Glutamatergic neuron (in vitro differentiated cells): ENCODE data around the gene PHEX. TPM values are rescaled to one million over a fixed set of nuclear protein-coding genes. Genes with fewer than 3 reads are reported as not detected.

ENCODE experiments used
- DNase-seq: peaks from one replicate; pipeline ENCODE4 v3.0.0; 2022
- H3K27ac Mint-ChIP-seq: one replicate; pipeline ENCODE4 v1.8.0; 2020; ENCODE audit warnings: mild to moderate bottlenecking, mixed read lengths, inconsistent platforms; ENCODE audit not compliant: unreplicated experiment
- H3K27me3 Mint-ChIP-seq: one replicate; pipeline ENCODE4 v1.8.0; 2020; ENCODE audit warnings: mild to moderate bottlenecking, moderate library complexity, mixed read lengths, inconsistent platforms; ENCODE audit not compliant: unreplicated experiment
- H3K36me3 Mint-ChIP-seq: one replicate; pipeline ENCODE4 v1.8.0; 2020; ENCODE audit warnings: mild to moderate bottlenecking, mixed read lengths, inconsistent platforms; ENCODE audit not compliant: unreplicated experiment
- H3K4me1 Mint-ChIP-seq: one replicate; pipeline ENCODE4 v1.8.0; 2020; ENCODE audit warnings: mild to moderate bottlenecking, low read depth, mixed read lengths, inconsistent platforms; ENCODE audit not compliant: unreplicated experiment
- H3K4me3 Mint-ChIP-seq: one replicate; pipeline ENCODE4 v1.8.0; 2020; ENCODE audit warnings: mild to moderate bottlenecking, mixed read lengths, inconsistent platforms; ENCODE audit not compliant: unreplicated experiment
- H3K9me3 Mint-ChIP-seq: one replicate; pipeline ENCODE4 v1.8.0; 2020; ENCODE audit warnings: mild to moderate bottlenecking, moderate library complexity, mixed read lengths, inconsistent platforms; ENCODE audit not compliant: unreplicated experiment
- total RNA-seq: library from RNA; stranded (reverse); fragmentation: NEBNext Ultra II Directional; extraction: Animal tissue kit (Norgen Biotek cat#: 25700); gene quantifications from one replicate; pipeline ENCODE4 v1.2.1, GENCODE V29; 2021; ENCODE audit not compliant: unreplicated experiment
- TF ChIP-seq, protein P1 (sequence below): fragments of 200-600 bp; sonication (generic); IDR thresholded peaks from one replicate; pipeline ENCODE4 v1.5.0; 2021; ENCODE audit not compliant: partially characterized antibody, unreplicated experiment

The PHEX gene
- total RNA-seq, 1 donor from 2014 or later, result 0.17 TPM

DNA sequence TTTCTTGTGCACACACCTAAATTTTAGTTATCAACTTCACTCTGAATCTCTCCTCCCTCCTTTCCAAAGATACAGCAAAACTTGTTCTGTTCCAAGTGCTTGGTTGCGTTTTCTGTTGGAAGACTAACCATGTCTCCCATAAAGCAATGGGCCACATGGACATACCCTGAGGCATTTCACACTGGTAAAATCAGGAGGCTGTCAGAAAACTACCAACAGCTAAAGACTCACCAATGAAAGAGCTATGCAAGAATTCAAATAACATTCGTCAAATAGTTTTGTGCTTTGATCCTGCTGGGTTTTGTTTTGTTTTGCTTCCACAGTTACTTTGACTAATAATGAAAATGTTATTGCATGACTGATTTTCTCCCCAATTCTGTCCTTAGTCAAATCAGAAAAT lies 46.0 kb downstream of the PHEX start:
- no peaks in the 10 kb centered on the region for H3K4me1 Mint-ChIP-seq
- TF ChIP-seq, protein P1, sequence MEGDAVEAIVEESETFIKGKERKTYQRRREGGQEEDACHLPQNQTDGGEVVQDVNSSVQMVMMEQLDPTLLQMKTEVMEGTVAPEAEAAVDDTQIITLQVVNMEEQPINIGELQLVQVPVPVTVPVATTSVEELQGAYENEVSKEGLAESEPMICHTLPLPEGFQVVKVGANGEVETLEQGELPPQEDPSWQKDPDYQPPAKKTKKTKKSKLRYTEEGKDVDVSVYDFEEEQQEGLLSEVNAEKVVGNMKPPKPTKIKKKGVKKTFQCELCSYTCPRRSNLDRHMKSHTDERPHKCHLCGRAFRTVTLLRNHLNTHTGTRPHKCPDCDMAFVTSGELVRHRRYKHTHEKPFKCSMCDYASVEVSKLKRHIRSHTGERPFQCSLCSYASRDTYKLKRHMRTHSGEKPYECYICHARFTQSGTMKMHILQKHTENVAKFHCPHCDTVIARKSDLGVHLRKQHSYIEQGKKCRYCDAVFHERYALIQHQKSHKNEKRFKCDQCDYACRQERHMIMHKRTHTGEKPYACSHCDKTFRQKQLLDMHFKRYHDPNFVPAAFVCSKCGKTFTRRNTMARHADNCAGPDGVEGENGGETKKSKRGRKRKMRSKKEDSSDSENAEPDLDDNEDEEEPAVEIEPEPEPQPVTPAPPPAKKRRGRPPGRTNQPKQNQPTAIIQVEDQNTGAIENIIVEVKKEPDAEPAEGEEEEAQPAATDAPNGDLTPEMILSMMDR, result no peak
- H3K9me3 Mint-ChIP-seq, result no peaks in the 10 kb centered on the region
- H3K27me3 Mint-ChIP-seq, result no peaks in the 10 kb centered on the region
- no peak overlapping the region for H3K27ac Mint-ChIP-seq
- no peak overlapping the region for H3K4me3 Mint-ChIP-seq
- H3K36me3 Mint-ChIP-seq, result no peaks in the 10 kb centered on the region
- DNase-seq, result no peak

DNA sequence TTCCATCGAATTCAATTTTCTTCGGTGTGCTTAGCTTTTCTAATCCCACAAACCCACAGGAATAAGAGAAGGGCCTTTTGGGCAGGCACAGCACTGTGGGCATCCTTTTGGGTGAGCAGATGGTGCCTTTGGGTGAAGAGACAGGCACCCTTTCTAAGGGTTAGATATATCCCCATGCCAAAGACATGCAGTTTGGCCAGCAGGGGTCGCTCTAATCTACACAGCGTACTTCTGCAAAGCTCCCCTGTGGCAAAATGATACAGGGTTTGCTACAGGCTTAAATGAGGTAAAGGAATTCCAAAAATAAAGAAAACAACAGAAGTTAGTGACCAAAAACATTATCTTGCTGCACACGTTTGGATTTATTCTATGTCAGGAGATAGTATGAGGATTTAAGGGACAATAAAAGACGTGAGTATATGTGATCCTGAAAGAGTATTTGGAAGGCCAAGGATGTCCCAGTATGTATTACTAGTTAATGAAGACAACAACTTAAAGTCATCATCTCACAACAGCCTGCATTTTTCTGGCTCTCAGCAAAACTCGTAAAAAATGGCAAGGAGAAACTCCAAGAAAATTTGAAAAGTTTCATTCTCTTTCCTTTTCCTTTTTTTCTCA lies 49.5 kb downstream of the PHEX start:
- DNase-seq, result peak; percentile 68
- Mint-ChIP-seq H3K27me3 (no peaks in the 10 kb centered on the region), H3K27ac (no peak overlapping the region), H3K36me3 (no peaks in the 10 kb centered on the region), H3K4me3 (no peak overlapping the region), H3K9me3 (no peaks in the 10 kb centered on the region), H3K4me1 (no peaks in the 10 kb centered on the region)
- TF ChIP-seq, protein P1, result peak; percentile 68

DNA sequence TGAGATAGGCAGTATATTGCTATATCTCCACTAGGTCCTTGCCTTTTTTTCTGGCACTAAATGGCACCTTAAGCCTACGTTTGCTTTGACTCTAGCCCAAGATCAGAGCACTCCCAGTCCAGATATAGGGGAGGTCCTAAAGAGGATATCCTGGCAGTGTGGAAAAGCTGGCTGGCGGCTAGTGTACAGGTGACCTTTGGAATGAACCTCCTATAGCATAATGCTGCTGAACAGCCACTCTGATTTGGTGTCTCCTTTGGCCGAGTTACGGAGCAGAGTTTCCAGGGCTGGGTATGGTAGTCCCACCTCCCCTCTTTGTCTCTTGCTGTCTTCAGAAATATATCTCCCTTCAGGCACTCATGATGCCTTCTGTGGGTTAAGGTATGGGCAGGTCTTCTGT lies 53.9 kb downstream of the PHEX start:
- Mint-ChIP-seq H3K27ac (no peak overlapping the region), H3K4me3 (no peak overlapping the region), H3K27me3 (no peaks in the 10 kb centered on the region), H3K4me1 (no peaks in the 10 kb centered on the region), H3K36me3 (no peaks in the 10 kb centered on the region), H3K9me3 (no peaks in the 10 kb centered on the region)
- no peak for DNase-seq
- TF ChIP-seq, protein P1, result no peak

- H3K27ac Mint-ChIP-seq, result no peak overlapping the region
These were observed 55.0 kb downstream of the PHEX start for GRCh38 chrX:22087011-22087557.

DNA sequence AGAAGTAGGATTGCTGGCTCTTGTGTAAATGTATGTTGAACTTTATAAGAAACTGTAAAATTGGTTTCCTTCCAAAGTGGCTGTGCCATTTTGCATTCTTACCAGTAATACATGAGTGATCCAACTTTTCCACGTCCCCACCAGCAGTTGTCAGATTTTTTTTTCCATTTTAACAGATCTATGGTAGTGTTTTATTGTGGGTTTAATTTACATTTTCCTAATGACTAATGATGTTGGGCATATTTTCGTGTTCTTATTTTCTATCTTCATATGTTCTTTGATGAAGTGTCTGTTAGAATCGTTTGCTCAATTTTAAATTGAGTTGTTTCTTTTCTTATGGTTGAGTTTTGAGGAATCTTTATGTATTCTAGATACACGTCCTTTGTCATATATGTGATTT lies 56.2 kb downstream of the PHEX start:
- Mint-ChIP-seq H3K9me3 (no peaks in the 10 kb centered on the region), H3K36me3 (no peaks in the 10 kb centered on the region), H3K27ac (no peak overlapping the region), H3K27me3 (no peaks in the 10 kb centered on the region), H3K4me1 (no peaks in the 10 kb centered on the region), H3K4me3 (no peak overlapping the region)
- TF ChIP-seq, protein P1, result no peak
- DNase-seq, result no peak

More at GRCh38 chrX:22087011-22087557, 55.0 kb downstream of the PHEX start:
- no peaks in the 10 kb centered on the region for H3K27me3 Mint-ChIP-seq
- no peak overlapping the region for H3K4me3 Mint-ChIP-seq
- H3K4me1 Mint-ChIP-seq, result no peaks in the 10 kb centered on the region
- TF ChIP-seq, protein P1, result no peak
- H3K36me3 Mint-ChIP-seq, result no peaks in the 10 kb centered on the region
- no peaks in the 10 kb centered on the region for H3K9me3 Mint-ChIP-seq
- no peak for DNase-seq
